Urinary bladder (tissue), 4 donors: Measurements from ENCODE around the gene CRB3. TPM values are rescaled to one million over a fixed set of nuclear protein-coding genes. Genes with fewer than 3 reads are reported as not detected.

ENCODE experiments used
- DNase-seq: peaks from one replicate; pipeline ENCODE4 v3.0.0-alpha.2; 2015; ENCODE audit errors: extremely low spot score
- H3K27ac ChIP-seq: one replicate; pipeline ENCODE4 v1.5.1; 2013; ENCODE audit warnings: low read depth, mild to moderate bottlenecking, moderate library complexity
- H3K36me3 ChIP-seq: one replicate; pipeline ENCODE4 v1.6.1; 2013; ENCODE audit warnings: mild to moderate bottlenecking, moderate library complexity; ENCODE audit not compliant: insufficient read depth
- H3K4me1 ChIP-seq: one replicate; pipeline ENCODE4 v1.6.1; 2013; ENCODE audit warnings: mild to moderate bottlenecking, moderate library complexity; ENCODE audit not compliant: insufficient read depth
- H3K4me3 ChIP-seq: one replicate; pipeline ENCODE4 v1.5.1; 2013; ENCODE audit warnings: low read depth, low read length
- WGBS: extraction: QIAGEN DNeasy Blood & Tissue Kit; methylation state at CpG from one replicate; pipeline ENCODE4 v1.1.7; 2013; 5-methylcytosine and 5-hydroxymethylcytosine counted together
- polyA plus RNA-seq: library from polyadenylated mRNA; stranded (reverse); fragments of 200-250 nt; gene quantifications from one replicate; pipeline ENCODE4 v1.2.3, GENCODE V29; 2013
- total RNA-seq: library from RNA; depleted of rRNA; stranded (reverse); fragments of >200 nt; gene quantifications from one replicate; pipeline ENCODE4 v1.2.3, GENCODE V29; 2014
- donor health status: healthy with polysubstance abuse.
- donor health status: healthy.

CRB3 gene
- 4.4 TPM for total RNA-seq
- 6.1 TPM for polyA plus RNA-seq

- Histone ChIP-seq H3K4me1 (no peaks in the 10 kb centered on the region), H3K4me3 (peak within 1 kb of the TSS; percentile 36), H3K36me3 (no peaks in the 10 kb centered on the region), H3K27ac (peak within 1 kb of the TSS; percentile 12)
- 4% methylated on average over 65 of the region's 65 CpGs for WGBS
- peak; percentile 58 for DNase-seq
Observed at GRCh38 chr19:6464070-6464873, at the start of gene CRB3. Gene CRB3, plus strand, starts transcription at chr19:6464271. Its CDS starts 431 bp downstream, at chr19:6464702.

- H3K4me3 ChIP-seq = no peak overlapping the region
- H3K27ac ChIP-seq = no peak overlapping the region
- peaks cover 10% of the 10 kb centered on the region for H3K36me3 ChIP-seq
- H3K4me1 ChIP-seq = no peaks in the 10 kb centered on the region
- no peak for DNase-seq
- WGBS = 90% methylated on average over 47 of the region's 47 CpGs
Observed at GRCh38 chr19:6414793-6415590, 49.1 kb upstream of the CRB3 start.

GRCh38 chr19:6415591-6416190 is 48.4 kb upstream of the CRB3 start:
- Histone ChIP-seq H3K36me3 (peaks cover 10% of the 10 kb centered on the region), H3K27ac (no peak overlapping the region)

GRCh38 chr19:6416658-6417405 is 47.2 kb upstream of the CRB3 start:
- no peaks in the 10 kb centered on the region for H3K4me1 ChIP-seq

More at GRCh38 chr19:6415591-6416190, 48.4 kb upstream of the CRB3 start:
- 93% methylated on average over 32 of the region's 32 CpGs for WGBS
- Histone ChIP-seq H3K4me3 (no peak overlapping the region), H3K4me1 (no peaks in the 10 kb centered on the region)
- DNase-seq = no peak

GRCh38 chr19:6417713-6418561 is 46.1 kb upstream of the CRB3 start:
- 63% methylated on average over 33 of the region's 33 CpGs for WGBS
- Histone ChIP-seq H3K4me1 (no peaks in the 10 kb centered on the region), H3K36me3 (peaks cover 10% of the 10 kb centered on the region), H3K27ac (no peak overlapping the region), H3K4me3 (no peak overlapping the region)
- no peak for DNase-seq

More at GRCh38 chr19:6416658-6417405, 47.2 kb upstream of the CRB3 start:
- Histone ChIP-seq H3K4me3 (no peak overlapping the region), H3K27ac (no peak overlapping the region), H3K36me3 (peaks cover 10% of the 10 kb centered on the region)
- WGBS = 90% methylated on average over 29 of the region's 29 CpGs
- DNase-seq = no peak

- WGBS = 90% methylated on average over 19 of the region's 19 CpGs
- no peak for DNase-seq
- H3K36me3 ChIP-seq = peaks cover 10% of the 10 kb centered on the region
- no peaks in the 10 kb centered on the region for H3K4me1 ChIP-seq
- H3K27ac ChIP-seq = no peak overlapping the region
- no peak overlapping the region for H3K4me3 ChIP-seq
Observed at GRCh38 chr19:6418562-6418932, 45.5 kb upstream of the CRB3 start.

GRCh38 chr19:6421075-6422014 is 42.7 kb upstream of the CRB3 start:
- Histone ChIP-seq H3K4me3 (no peak overlapping the region), H3K36me3 (peaks cover under 1% of the 10 kb centered on the region), H3K27ac (no peak overlapping the region), H3K4me1 (no peaks in the 10 kb centered on the region)
- DNase-seq = no peak
- WGBS = 75% methylated on average over 20 of the region's 20 CpGs

- Histone ChIP-seq H3K27ac (peak overlapping the region; percentile 43), H3K4me3 (peak overlapping the region; percentile 97), H3K4me1 (no peaks in the 10 kb centered on the region), H3K36me3 (no peaks in the 10 kb centered on the region)
- WGBS = under 1% methylated on average over 20 of the region's 20 CpGs
- DNase-seq = no peak
Observed at GRCh38 chr19:6423499-6424194, 40.4 kb upstream of the CRB3 start.

GRCh38 chr19:6424195-6424938 is 39.7 kb upstream of the CRB3 start, which contains the start of gene KHSRP:
Gene KHSRP, minus strand, starts transcription at chr19:6424811. Its CDS starts 110 bp downstream, at chr19:6424701.
- Histone ChIP-seq H3K27ac (peak within 1 kb of the TSS; percentile 79), H3K36me3 (no peaks in the 10 kb centered on the region), H3K4me3 (peak within 1 kb of the TSS; percentile 97), H3K4me1 (no peaks in the 10 kb centered on the region)
- under 1% methylated on average over 114 of the region's 114 CpGs for WGBS
- no peak for DNase-seq

- H3K36me3 ChIP-seq = no peaks in the 10 kb centered on the region
Observed at GRCh38 chr19:6424939-6425731, 38.9 kb upstream of the CRB3 start.

More at GRCh38 chr19:6424939-6425731, 38.9 kb upstream of the CRB3 start:
- DNase-seq = peak; percentile 100
- Histone ChIP-seq H3K4me3 (no peak overlapping the region), H3K4me1 (no peaks in the 10 kb centered on the region), H3K27ac (peak overlapping the region; percentile 79)
- 4% methylated on average over 43 of the region's 43 CpGs for WGBS
